Osteocyte (in vitro differentiated cells): ENCODE measurements around the gene RTKN2. TPM values are rescaled to one million over a fixed set of nuclear protein-coding genes. Genes with fewer than 3 reads are reported as not detected.
A peak's percentile ranks its signal among the peaks of the same experiment; 100 is the strongest.

Source experiments
- DNase-seq: peaks from one replicate; pipeline ENCODE4 v3.0.0; 2021; ENCODE audit warnings: mixed read lengths; ENCODE audit not compliant: unreplicated experiment; ENCODE audit errors: extremely low spot score
- H3K27ac Mint-ChIP-seq: one replicate; pipeline ENCODE4 v1.8.0; 2021; ENCODE audit warnings: mild to moderate bottlenecking, mixed read lengths; ENCODE audit not compliant: unreplicated experiment
- H3K27me3 Mint-ChIP-seq: one replicate; pipeline ENCODE4 v1.8.0; 2021; ENCODE audit warnings: mixed read lengths; ENCODE audit not compliant: unreplicated experiment
- H3K36me3 Mint-ChIP-seq: one replicate; pipeline ENCODE4 v1.8.0; 2021; ENCODE audit warnings: mixed read lengths; ENCODE audit not compliant: unreplicated experiment
- H3K4me1 Mint-ChIP-seq: one replicate; pipeline ENCODE4 v1.8.0; 2021; ENCODE audit warnings: mixed read lengths; ENCODE audit not compliant: unreplicated experiment
- H3K4me3 Mint-ChIP-seq: one replicate; pipeline ENCODE4 v1.8.0; 2021; ENCODE audit warnings: mild to moderate bottlenecking, moderate library complexity, mixed read lengths; ENCODE audit not compliant: unreplicated experiment
- H3K9me3 Mint-ChIP-seq: one replicate; pipeline ENCODE4 v1.8.0; 2021; ENCODE audit warnings: mixed read lengths; ENCODE audit not compliant: unreplicated experiment
- total RNA-seq: library from RNA; stranded (reverse); gene quantifications from 2 replicates; pipeline ENCODE4 v1.2.1, GENCODE V29; 2021
- TF ChIP-seq, protein P1 (sequence below): fragments of 200-600 bp; sonication (generic); IDR thresholded peaks from 2 replicates; pipeline ENCODE4 v1.5.0; 2021; ENCODE audit warnings: antibody characterized with exemption, mild to moderate bottlenecking, moderate library complexity

The RTKN2 gene
- total RNA-seq, 1 donor from 2014 or later = 2.4 TPM

DNA sequence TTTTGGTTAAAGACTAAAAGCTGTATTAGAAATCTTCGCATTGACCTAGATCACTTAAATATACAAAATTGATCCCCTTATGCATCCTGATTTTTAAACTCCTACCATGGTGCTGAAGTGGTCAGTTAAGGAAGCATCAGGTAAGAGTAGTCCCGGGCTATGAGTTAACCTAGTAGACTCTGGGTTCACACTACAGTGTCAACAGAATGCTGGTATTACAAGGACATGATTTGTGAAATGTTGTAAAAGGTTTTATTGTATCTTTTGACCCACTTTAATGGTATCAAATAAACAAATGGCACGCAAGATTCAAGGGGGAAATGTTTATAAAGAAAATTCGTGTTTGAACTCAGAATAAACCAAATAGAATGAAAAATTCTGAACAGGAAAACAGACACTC is 36.8 kb downstream of the RTKN2 start:
- Mint-ChIP-seq H3K4me3 (no peak overlapping the region), H3K27me3 (no peaks in the 10 kb centered on the region), H3K9me3 (no peaks in the 10 kb centered on the region), H3K36me3 (no peaks in the 10 kb centered on the region), H3K4me1 (peaks cover 51% of the 10 kb centered on the region), H3K27ac (peak overlapping the region; percentile 88)
- TF ChIP-seq, protein P1, sequence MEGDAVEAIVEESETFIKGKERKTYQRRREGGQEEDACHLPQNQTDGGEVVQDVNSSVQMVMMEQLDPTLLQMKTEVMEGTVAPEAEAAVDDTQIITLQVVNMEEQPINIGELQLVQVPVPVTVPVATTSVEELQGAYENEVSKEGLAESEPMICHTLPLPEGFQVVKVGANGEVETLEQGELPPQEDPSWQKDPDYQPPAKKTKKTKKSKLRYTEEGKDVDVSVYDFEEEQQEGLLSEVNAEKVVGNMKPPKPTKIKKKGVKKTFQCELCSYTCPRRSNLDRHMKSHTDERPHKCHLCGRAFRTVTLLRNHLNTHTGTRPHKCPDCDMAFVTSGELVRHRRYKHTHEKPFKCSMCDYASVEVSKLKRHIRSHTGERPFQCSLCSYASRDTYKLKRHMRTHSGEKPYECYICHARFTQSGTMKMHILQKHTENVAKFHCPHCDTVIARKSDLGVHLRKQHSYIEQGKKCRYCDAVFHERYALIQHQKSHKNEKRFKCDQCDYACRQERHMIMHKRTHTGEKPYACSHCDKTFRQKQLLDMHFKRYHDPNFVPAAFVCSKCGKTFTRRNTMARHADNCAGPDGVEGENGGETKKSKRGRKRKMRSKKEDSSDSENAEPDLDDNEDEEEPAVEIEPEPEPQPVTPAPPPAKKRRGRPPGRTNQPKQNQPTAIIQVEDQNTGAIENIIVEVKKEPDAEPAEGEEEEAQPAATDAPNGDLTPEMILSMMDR = no peak
- DNase-seq = no peak

DNA sequence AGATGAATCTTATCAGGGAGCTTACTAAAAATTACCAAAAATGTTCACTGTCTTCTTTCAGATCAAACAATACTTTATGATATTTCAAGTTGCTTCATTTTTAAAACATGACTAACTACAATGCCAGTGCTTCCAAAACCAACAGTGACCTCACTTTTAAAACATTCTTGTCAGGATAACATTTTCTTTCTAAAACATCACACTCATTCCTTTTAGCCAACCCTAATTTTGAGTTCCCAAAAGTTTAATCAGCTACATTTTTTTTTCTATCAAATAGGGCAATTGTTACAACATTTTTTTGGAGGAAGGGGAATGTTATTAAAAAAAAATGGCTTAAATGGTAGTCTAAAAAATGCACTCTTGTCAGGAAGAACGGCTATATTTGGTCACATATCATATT is 37.3 kb downstream of the RTKN2 start:
- peak overlapping the region; percentile 88 for H3K27ac Mint-ChIP-seq
- H3K27me3 Mint-ChIP-seq = no peaks in the 10 kb centered on the region
- H3K36me3 Mint-ChIP-seq = no peaks in the 10 kb centered on the region
- TF ChIP-seq, protein P1 = no peak
- no peak for DNase-seq
- H3K4me1 Mint-ChIP-seq = peaks cover 50% of the 10 kb centered on the region
- H3K4me3 Mint-ChIP-seq = no peak overlapping the region
- no peaks in the 10 kb centered on the region for H3K9me3 Mint-ChIP-seq

DNA sequence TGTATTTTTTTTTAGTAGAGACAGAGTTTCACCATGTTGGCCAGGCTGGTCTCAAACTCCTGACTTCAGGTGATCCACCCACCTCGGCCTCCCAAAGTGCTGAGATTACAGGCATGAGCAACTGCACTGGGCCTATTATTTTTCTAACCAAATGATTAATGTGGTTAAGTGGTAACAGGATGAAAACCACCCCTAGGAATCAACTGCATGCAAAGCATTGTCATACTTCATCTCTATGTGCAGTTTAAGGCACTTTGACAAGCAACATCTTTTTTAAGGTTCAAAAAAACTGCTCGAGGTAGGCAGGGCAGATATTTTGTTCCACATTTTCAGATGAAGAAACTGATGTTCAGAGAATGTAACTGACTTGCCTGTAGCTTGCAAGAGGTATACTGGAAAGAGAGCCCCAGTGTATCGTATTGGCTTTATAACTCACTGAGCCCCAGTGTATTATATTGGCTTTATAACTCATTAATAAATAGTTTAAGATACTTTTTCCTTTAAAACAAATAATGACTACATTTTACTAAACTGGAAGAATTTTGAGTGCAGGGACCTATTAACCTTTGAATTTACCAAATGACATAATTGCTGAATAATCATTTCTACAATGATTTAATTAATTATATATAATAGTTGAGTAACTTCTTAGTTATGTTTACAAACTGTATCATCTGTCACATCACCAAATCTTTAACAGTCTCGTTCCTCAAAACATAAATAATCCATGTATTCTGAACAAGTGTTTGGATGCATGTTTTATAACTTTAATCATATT is 38.1 kb downstream of the RTKN2 start:
- H3K4me1 Mint-ChIP-seq = peaks cover 49% of the 10 kb centered on the region
- no peaks in the 10 kb centered on the region for H3K9me3 Mint-ChIP-seq
- H3K27me3 Mint-ChIP-seq = no peaks in the 10 kb centered on the region
- TF ChIP-seq, protein P1 = no peak
- no peak for DNase-seq
- no peak overlapping the region for H3K4me3 Mint-ChIP-seq
- no peaks in the 10 kb centered on the region for H3K36me3 Mint-ChIP-seq
- H3K27ac Mint-ChIP-seq = peak overlapping the region; percentile 88

DNA sequence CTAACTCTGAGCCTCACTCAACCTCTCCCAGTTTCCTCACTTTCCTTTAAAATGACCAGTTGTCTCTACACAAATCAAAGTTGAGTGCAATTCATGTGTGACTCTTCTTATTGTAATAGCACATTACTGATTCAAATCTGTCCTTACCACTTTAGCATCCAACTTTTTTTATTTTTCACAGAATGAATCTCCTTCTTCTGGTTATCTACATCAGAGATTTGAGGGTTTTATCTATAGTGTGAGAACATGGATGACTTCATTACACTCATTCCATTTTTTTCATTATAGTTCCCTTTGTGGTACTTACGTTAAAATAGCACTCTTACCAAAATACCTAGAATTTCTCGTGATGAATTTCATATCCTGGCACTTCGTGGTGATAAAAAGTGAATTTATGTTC is 43.3 kb downstream of the RTKN2 start:
- peaks cover 27% of the 10 kb centered on the region for H3K4me1 Mint-ChIP-seq
- peak overlapping the region; percentile 21 for H3K27ac Mint-ChIP-seq
- H3K9me3 Mint-ChIP-seq = no peaks in the 10 kb centered on the region
- no peak overlapping the region for H3K4me3 Mint-ChIP-seq
- no peaks in the 10 kb centered on the region for H3K27me3 Mint-ChIP-seq
- TF ChIP-seq, protein P1 = no peak
- H3K36me3 Mint-ChIP-seq = no peaks in the 10 kb centered on the region
- DNase-seq = no peak

DNA sequence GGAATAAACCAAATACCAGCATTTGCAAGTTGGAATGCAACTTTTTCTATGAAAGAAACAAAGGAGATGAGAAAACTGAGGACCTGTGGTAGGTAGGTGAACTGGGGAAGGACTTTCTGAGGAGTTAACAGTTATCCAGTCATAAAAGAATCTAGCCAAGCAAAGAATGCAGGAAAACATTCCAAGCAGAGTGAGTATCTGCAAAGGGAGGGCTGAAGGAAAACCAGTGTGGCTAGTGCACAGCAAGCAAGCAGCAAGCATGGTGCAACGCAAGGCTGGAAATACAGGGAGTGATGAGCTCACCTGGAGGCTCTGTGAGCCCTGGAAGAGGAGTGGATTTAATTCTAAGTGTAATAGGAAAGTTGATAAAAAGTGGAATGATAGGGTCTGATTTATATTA is 44.0 kb downstream of the RTKN2 start:
- no peak overlapping the region for H3K4me3 Mint-ChIP-seq
- no peaks in the 10 kb centered on the region for H3K36me3 Mint-ChIP-seq
- H3K27ac Mint-ChIP-seq = no peak overlapping the region
- H3K4me1 Mint-ChIP-seq = peaks cover 27% of the 10 kb centered on the region
- TF ChIP-seq, protein P1 = no peak
- no peaks in the 10 kb centered on the region for H3K9me3 Mint-ChIP-seq
- no peak for DNase-seq
- H3K27me3 Mint-ChIP-seq = no peaks in the 10 kb centered on the region
